GM19452 (cell line): ENCODE measurements around the gene PARVB.

ENCODE experiments used
- ATAC-seq: cut with Tn5 transposase; IDR thresholded peaks from one replicate; pipeline ENCODE4 v1.9.1; 2021; ENCODE audit not compliant: unreplicated experiment

The PARVB gene

DNA sequence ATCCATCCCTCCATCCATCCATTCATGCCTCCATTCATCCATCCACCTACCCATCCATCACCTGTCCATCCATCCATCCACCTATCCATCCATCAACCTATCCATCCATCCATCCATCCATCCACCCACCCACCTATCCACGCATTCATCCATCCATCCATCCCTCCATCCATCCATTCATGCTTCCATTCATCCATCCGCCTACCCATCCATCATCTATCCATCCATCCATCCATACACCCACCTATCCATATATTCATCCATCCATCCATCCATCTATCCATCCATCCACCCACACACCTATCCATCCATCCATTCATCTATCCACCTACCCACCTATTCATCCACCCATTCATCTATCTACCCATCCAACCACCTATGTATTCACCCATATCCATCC is 170.5 kb downstream of the PARVB start:
- ATAC-seq = no peak

DNA sequence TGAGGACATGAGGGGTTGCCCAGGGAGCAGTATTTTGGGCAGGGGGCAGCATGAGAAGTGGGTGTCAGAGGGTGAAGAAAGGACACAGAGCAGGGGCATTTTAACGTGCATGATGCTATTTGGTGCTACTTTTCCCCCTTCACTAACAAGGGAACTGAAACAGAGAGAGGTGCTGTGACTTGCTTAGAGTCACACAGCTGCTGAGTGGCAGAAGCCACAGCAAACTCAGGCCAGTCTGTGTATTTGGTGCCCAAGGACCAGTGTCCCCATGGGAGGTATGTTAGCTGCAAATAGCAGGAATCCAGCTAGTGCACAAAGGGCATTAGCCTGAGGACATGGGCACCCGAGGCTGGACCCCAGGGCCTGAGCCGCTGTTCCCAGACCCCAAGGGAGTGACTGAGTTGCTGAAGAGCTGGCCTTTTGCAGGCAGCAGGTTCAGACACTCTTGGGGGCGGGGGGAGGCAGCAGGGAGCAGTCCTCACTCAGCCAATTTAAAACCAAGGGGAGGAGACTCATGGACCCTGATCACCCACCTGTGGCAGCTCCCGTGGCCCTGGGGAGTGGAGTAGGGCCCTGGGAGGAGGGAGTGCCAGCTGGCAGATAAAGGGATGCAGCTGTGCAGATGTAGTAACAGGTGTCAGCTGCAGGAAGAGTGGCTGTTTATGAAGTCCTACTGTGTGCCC is 171.2 kb downstream of the PARVB start:
- no peak for ATAC-seq

DNA sequence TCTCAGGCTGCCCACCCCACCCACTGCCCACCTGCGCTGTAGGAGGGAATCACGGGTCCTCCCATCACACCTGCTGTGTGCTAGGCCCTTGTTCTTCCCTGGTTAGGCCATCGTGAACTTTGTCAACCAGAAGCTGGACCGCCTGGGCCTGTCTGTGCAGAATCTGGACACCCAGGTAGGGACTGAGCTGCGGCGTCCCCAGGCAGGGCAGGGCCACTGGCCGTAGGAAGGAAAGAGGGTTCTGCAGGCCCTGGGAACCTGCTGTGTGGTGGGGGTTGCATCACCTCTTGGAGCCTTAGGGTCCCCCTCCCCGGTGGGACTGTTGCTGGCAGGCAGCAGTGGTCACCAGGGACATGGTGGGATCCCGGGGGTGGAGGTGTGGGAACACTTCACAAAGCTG is 172.1 kb downstream of the PARVB start:
- ATAC-seq = no peak

DNA sequence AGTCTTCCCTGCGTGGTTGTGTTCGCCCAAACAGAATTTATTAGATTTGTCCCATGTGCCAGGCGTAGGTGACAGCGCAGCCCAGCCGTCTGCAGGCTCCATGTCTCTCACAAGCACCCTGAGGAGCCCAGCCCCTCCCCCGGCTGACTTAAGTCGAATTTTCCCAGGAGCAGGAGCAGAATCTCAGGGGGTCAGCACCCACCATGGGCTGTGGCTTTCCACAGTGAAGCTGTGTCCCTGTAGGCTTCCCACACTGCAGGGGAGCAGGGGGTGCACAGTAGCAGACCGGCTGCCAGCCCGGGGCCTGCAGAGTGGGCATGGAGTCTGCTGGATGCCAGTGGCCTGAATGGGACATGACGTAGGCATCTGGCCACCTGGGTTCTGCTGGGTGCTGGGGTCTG is 172.6 kb downstream of the PARVB start:
- ATAC-seq = no peak

GRCh38 chr22:44197271-44197670 is 173.2 kb downstream of the PARVB start:
- ATAC-seq = no peak

GRCh38 chr22:44199164-44199563 is 175.1 kb downstream of the PARVB start:
- no peak for ATAC-seq

- ATAC-seq = no peak
Measured at GRCh38 chr22:44199866-44200265, 175.8 kb downstream of the PARVB start.

DNA sequence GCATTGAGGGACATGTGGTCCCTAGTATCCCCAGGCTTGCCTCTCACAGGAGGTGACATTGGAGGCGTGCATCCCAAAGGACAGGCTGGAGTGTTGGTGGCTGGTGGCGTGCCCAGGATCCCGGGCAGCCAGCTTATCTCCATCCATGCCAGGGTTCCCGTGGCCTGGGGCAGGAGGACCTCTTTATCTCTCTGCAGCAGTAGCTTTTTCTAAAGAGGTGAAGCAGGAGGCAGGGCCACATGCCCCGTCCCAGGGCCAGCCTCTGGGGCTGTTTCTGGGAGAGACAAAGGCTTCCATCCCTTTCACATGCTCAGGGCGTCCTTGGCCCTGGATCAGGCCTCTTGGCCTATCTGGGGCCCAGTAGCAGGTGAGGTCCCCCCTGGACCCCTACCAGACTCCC is 176.3 kb downstream of the PARVB start:
- no peak for ATAC-seq

DNA sequence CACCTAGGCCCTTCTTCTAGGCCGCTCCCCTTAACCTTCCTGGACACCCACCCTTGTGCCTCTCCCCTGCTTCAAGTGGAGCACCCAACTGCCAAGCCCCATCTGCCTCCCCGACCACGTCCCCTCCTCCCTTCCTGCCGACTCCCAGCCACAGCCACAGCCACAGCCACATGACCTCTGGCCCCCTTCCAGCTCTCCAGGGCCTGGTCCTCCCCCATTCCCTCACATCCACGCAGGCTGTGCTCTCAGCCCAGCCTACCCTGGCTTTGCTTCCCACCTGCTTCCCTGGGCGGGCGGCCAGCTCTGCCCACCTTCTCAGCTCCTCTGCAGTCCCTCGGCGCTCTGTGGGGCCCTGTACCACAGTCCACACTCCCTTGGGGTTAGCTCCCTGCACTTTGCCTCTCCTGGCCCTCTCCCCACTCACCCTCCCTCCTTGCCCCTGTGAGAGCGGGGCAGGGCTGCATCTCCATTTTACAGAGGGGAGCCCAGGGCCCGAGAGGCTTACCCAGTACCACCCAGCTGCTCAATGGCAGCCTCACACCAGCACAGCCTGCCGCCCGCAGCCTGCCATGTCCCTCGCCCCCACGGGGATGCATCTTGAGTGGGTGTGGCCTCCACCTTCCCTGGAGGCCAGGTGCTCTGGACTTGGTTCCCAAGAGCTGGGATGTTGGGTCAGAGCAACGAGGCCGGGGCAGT is 176.9 kb downstream of the PARVB start:
- no peak for ATAC-seq

- ATAC-seq = no peak
Measured at GRCh38 chr22:44201665-44202064, 177.6 kb downstream of the PARVB start.

- ATAC-seq = no peak
Measured at GRCh38 chr22:44202261-44202789, 178.2 kb downstream of the PARVB start.

DNA sequence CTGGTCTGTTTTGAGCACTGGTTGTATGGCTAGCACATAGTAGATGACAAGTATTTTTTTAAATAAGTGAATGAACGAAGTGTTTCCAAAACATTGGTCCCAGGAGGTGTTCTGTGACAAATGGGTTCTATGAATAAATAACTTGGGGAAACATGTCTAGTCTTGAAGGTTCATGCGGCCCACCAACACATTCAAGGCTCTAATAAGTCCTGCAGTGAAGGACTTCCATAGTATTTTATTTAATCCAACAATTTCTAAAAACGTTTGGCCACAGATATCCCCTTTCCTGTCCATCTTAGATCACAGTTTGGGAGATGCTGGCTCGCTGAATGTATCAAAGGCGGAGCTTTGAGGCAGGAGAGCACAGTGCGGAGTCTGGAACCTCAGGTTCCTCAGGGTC is 179.1 kb downstream of the PARVB start:
- ATAC-seq = no peak

DNA sequence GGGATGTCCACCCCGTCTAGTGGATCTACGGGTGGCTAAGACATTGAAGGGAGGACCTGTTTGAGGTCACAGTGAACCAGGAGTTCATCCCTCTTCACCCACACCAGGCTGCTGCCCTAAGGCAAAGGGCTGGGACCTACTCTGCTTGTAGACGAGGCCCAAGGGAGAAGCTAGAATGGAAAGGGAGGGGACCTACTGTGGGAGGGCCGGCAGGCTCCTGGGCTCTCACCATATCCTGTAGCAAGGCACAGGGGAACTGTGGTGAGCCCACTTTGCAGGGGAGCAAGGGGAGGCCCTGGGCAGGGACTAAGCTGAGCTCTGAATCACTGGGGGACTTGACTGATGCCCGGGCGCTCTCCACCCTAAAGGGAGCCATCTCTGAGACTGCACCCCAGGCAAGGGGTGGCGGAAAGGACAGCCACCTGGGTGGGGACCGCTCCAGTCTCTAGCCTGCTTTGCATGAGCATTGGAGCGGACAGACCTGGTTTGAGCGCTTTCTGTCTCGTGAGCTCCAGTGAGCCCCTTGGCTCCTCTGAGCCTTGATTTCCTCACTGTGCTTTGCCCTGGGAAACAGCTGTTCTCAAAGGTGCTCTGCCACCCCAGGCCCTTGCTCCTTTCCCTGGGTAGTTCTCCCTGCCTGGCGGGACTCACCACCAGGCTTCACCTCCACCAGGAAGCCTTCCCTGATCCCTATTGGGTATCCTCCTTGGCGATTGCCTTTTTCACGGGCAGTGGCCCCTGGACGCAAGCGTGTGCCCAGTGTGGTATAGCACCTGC is 180.8 kb downstream of the PARVB start:
- no peak for ATAC-seq

GRCh38 chr22:44205516-44206329 is 181.6 kb downstream of the PARVB start:
- ATAC-seq = no peak

DNA sequence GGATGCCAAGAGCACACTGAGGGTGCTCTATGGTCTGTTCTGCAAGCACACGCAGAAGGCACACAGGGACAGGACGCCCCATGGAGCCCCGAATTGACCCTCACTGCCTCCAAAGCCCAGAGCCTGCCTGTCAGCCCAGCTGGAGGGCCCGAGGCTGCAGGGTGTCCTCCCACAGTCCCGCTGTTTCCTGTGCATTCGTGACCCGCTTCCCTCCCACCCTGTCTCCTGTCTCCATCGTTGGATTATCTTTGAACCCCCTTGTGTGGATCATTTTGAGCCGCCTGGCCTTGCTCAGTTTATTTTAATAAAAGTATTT is 182.2 kb downstream of the PARVB start:
- ATAC-seq = no peak

GRCh38 chr22:44206696-44207095 is 182.6 kb downstream of the PARVB start:
- no peak for ATAC-seq

GRCh38 chr22:44207173-44207980 is 183.3 kb downstream of the PARVB start:
- ATAC-seq = no peak

GRCh38 chr22:44207981-44208317 is 183.8 kb downstream of the PARVB start:
- no peak for ATAC-seq

DNA sequence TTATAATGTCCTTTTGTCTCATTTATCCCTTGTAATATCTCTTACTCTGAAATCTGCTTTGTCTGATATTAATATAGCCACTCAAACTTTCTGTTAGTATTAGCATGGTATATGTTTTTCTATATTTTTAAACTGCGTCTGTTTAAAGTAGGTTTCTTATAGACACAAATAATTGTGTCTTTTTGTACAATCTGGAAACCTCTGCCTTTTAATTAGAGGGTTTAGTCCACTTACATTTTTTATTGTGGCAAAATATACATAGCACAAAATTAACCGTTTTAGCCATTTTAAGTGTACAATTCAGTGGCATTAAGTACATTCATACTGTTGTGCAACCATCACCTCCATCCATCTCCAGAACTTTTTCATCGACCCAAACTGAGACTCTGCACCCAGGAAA is 185.2 kb downstream of the PARVB start:
- ATAC-seq = no peak

- no peak for ATAC-seq
Measured at GRCh38 chr22:44210722-44211121, 186.6 kb downstream of the PARVB start.
